GM19328 (cell line): ENCODE measurements around the gene NMB.
"Not testable (repeated sequence)": the region's sequence is repeated elsewhere in the genome, so short reads cannot be mapped to it uniquely, and the experiment has no call there.

Source experiments
- ATAC-seq: cut with Tn5 transposase; IDR thresholded peaks from one replicate; pipeline ENCODE4 v1.9.1; 2021; ENCODE audit warnings: mild to moderate bottlenecking, moderate library complexity; ENCODE audit not compliant: unreplicated experiment

NMB gene

GRCh38 chr15:84656972-84657371 is 1.0 kb downstream of the NMB start:
- no peak for ATAC-seq

- no peak for ATAC-seq
Measured at GRCh38 chr15:84654689-84655453, 3.1 kb downstream of the NMB start.

- peak; percentile 85 for ATAC-seq
Measured at GRCh38 chr15:84653910-84654688, 3.9 kb downstream of the NMB start, which contains the start of gene WDR73. TSS of gene WDR73 (minus strand) at chr15:84654283. CDS start at chr15:84654274, 9 bp downstream.

GRCh38 chr15:84653584-84653909 is 4.5 kb downstream of the NMB start:
- ATAC-seq: no peak

- ATAC-seq: no peak
Measured at GRCh38 chr15:84649706-84650105, 8.3 kb downstream of the NMB start.

- ATAC-seq: no peak
Measured at GRCh38 chr15:84648539-84648938, 9.5 kb downstream of the NMB start.

GRCh38 chr15:84647726-84648125 is 10.3 kb downstream of the NMB start:
- ATAC-seq: no peak

- ATAC-seq: no peak
Measured at GRCh38 chr15:84645997-84646396, 12.0 kb downstream of the NMB start.

- no peak for ATAC-seq
Measured at GRCh38 chr15:84645496-84645895, 12.5 kb downstream of the NMB start.

- ATAC-seq: no peak
Measured at GRCh38 chr15:84643838-84644237, 14.2 kb downstream of the NMB start.

GRCh38 chr15:84642640-84643039 is 15.4 kb downstream of the NMB start:
- ATAC-seq: not testable (repeated sequence)

- not testable (repeated sequence) for ATAC-seq
Measured at GRCh38 chr15:84641871-84642270, 16.1 kb downstream of the NMB start.

- no peak for ATAC-seq
Measured at GRCh38 chr15:84638103-84638502, 19.9 kb downstream of the NMB start.

- no peak for ATAC-seq
Measured at GRCh38 chr15:84634228-84634837, 23.7 kb downstream of the NMB start.

GRCh38 chr15:84633311-84634227 is 24.4 kb downstream of the NMB start:
- ATAC-seq: peak; percentile 40

- no peak for ATAC-seq
Measured at GRCh38 chr15:84631706-84632272, 26.2 kb downstream of the NMB start.

GRCh38 chr15:84629033-84629432 is 29.0 kb downstream of the NMB start:
- ATAC-seq: no peak

- no peak for ATAC-seq
Measured at GRCh38 chr15:84625123-84625522, 32.9 kb downstream of the NMB start.

- ATAC-seq: no peak
Measured at GRCh38 chr15:84624359-84624758, 33.6 kb downstream of the NMB start.

- ATAC-seq: no peak
Measured at GRCh38 chr15:84621358-84621979, 36.5 kb downstream of the NMB start.
